GM12874 (cell line): ENCODE data around the gene ARMC6.

Experiments used
- TF ChIP-seq, protein P1 (sequence below): IDR thresholded peaks from 2 replicates; pipeline ENCODE4 v1.5.1; 2011; ENCODE audit warnings: low read depth, mild to moderate bottlenecking, control low read depth, low read length, moderate library complexity; ENCODE audit not compliant: insufficient read depth

ARMC6 gene

GRCh38 chr19:19022380-19022961, 10.9 kb upstream of the ARMC6 start:
- TF ChIP-seq, protein P1, sequence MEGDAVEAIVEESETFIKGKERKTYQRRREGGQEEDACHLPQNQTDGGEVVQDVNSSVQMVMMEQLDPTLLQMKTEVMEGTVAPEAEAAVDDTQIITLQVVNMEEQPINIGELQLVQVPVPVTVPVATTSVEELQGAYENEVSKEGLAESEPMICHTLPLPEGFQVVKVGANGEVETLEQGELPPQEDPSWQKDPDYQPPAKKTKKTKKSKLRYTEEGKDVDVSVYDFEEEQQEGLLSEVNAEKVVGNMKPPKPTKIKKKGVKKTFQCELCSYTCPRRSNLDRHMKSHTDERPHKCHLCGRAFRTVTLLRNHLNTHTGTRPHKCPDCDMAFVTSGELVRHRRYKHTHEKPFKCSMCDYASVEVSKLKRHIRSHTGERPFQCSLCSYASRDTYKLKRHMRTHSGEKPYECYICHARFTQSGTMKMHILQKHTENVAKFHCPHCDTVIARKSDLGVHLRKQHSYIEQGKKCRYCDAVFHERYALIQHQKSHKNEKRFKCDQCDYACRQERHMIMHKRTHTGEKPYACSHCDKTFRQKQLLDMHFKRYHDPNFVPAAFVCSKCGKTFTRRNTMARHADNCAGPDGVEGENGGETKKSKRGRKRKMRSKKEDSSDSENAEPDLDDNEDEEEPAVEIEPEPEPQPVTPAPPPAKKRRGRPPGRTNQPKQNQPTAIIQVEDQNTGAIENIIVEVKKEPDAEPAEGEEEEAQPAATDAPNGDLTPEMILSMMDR = no peak

DNA sequence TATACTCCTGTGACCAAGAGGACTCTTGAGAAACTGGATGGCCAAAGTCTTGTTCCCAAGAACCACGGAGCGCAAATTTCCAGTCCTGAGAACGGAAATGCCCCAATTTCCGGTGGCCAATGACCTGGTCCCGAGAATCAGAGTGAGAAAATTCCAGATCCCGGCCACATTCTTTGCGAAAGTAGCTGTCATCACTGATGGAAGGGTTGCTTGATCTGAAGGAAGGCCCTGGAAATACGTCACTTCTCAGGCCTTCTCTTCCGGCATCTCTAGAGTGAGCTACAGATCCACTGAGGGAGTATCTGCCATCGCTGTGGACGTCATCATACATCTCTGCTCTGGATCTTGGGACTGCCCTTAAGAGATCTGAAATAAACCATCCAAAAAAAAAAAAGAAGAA, 7.5 kb upstream of the ARMC6 start:
- TF ChIP-seq, protein P1 = no peak

DNA sequence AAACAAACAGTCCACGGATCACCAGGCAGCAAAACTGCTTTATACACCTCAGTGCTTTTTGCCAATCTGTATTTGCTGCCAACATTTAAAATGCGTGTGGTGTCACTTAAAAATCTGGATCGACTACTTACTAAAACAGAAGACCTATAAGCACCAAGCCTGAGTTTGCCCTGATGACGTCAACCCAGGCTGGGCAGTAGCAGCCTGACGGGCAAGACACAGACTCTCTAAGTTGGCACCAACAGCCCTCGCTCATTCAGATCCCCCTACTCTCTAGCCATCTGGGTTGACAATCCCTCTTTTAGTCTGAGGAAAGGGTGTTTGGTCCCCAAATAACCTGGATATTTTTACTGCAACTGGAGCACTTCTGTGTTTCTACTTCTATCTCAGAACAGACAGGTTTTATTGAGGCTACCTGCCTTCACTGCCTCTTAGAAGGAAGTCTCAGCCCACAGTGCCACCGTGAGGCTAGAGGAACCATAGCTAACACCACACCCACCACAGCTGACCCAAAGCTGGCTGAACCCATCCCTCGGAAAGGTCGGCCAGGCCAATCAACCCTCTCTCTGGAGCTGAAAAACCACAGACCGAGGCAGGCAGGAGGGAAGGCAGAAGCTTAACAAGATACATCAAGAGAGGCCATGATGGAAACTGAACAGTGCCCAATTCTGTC, 7.0 kb upstream of the ARMC6 start:
- TF ChIP-seq, protein P1 = 0 out of 2 replicates have a peak, but pooled peaks have one; percentile 1

- TF ChIP-seq, protein P1 = no peak
Observed at GRCh38 chr19:19027228-19027627, 6.2 kb upstream of the ARMC6 start.

- TF ChIP-seq, protein P1 = no peak
Observed at GRCh38 chr19:19028526-19028925, 4.9 kb upstream of the ARMC6 start.

GRCh38 chr19:19031891-19032290, 1.5 kb upstream of the ARMC6 start:
- TF ChIP-seq, protein P1 = no peak

GRCh38 chr19:19032420-19033175, 805 bp upstream of the ARMC6 start:
- TF ChIP-seq, protein P1 = no peak
